Mesendoderm (in vitro differentiated cells): Measurements from ENCODE around the gene HPSE.
"Not testable (repeated sequence)": the region's sequence is repeated elsewhere in the genome, so short reads cannot be mapped to it uniquely, and the experiment has no call there.

Experiments used
- DNase-seq: peaks from one replicate; pipeline ENCODE4 v3.0.0; 2013
- H2AK5ac ChIP-seq: 2 replicates; pipeline ENCODE4 v1.6.1; 2013; ENCODE audit warnings: low read length, inconsistent platforms
- H2BK120ac ChIP-seq: 2 replicates; pipeline ENCODE4 v1.6.1; 2013; ENCODE audit warnings: low read depth, mild to moderate bottlenecking, low read length, moderate library complexity, mixed read lengths
- H2BK15ac ChIP-seq: replicated peaks from 2 replicates; pipeline ENCODE4 v1.6.1; 2013; ENCODE audit warnings: low read depth, mild to moderate bottlenecking, moderate library complexity
- H2BK5ac ChIP-seq: 2 replicates; pipeline ENCODE4 v1.6.1; 2013; ENCODE audit warnings: low read length, inconsistent platforms
- H3K18ac ChIP-seq: 2 replicates; pipeline ENCODE4 v1.6.1; 2013; ENCODE audit warnings: mild to moderate bottlenecking, low read length, mixed read lengths
- H3K23ac ChIP-seq: one replicate; pipeline ENCODE4 v1.6.1; 2013; ENCODE audit warnings: low read length
- H3K27ac ChIP-seq: 2 replicates; pipeline ENCODE4 v1.5.1; 2013; ENCODE audit warnings: low read depth, mild to moderate bottlenecking, inconsistent platforms, low read length, moderate library complexity
- H3K27me3 ChIP-seq: 2 replicates; pipeline ENCODE4 v1.6.1; 2013; ENCODE audit warnings: low read length, control low read depth, mild to moderate bottlenecking, inconsistent platforms; ENCODE audit not compliant: insufficient read depth, poor library complexity
- H3K36me3 ChIP-seq: 2 replicates; pipeline ENCODE4 v1.6.1; 2013; ENCODE audit warnings: low read length, inconsistent platforms; ENCODE audit not compliant: control insufficient read depth, insufficient read depth
- H3K4ac ChIP-seq: one replicate; pipeline ENCODE4 v1.6.1; 2013; ENCODE audit warnings: low read depth, mild to moderate bottlenecking, low read length, moderate library complexity
- H3K4me1 ChIP-seq: 2 replicates; pipeline ENCODE4 v1.6.1; 2013; ENCODE audit warnings: low read depth, low read length, inconsistent platforms; ENCODE audit not compliant: control insufficient read depth
- H3K4me2 ChIP-seq: 2 replicates; pipeline ENCODE4 v1.6.1; 2013; ENCODE audit warnings: low read length
- H3K4me3 ChIP-seq: 2 replicates; pipeline ENCODE4 v1.5.1; 2013; ENCODE audit warnings: mild to moderate bottlenecking, low read length
- H3K56ac ChIP-seq: one replicate; pipeline ENCODE4 v1.6.1; 2013; ENCODE audit warnings: low read length
- H3K79me1 ChIP-seq: 2 replicates; pipeline ENCODE4 v1.6.1; 2013; ENCODE audit warnings: low read length, inconsistent platforms
- H3K79me2 ChIP-seq: 2 replicates; pipeline ENCODE4 v1.6.1; 2013; ENCODE audit warnings: mild to moderate bottlenecking, low read length; ENCODE audit not compliant: control insufficient read depth, insufficient read depth
- H3K9ac ChIP-seq: 2 replicates; pipeline ENCODE4 v1.6.1; 2013; ENCODE audit warnings: low read length, inconsistent platforms
- H4K5ac ChIP-seq: one replicate; pipeline ENCODE4 v1.6.1; 2013; ENCODE audit warnings: low read length
- H4K8ac ChIP-seq: one replicate; pipeline ENCODE4 v1.6.1; 2013; ENCODE audit warnings: low read depth, mild to moderate bottlenecking, control low read depth, low read length, moderate library complexity
- WGBS: extraction: QIAGEN DNeasy Blood & Tissue Kit; methylation state at CpG from one replicate; pipeline ENCODE4 v1.1.7; 2013; ENCODE audit warnings: low lambda C conversion rate, missing lambda C conversion rate; ENCODE audit not compliant: insufficient coverage; ENCODE audit errors: extremely low coverage; 5-methylcytosine and 5-hydroxymethylcytosine counted together

The HPSE gene

DNA sequence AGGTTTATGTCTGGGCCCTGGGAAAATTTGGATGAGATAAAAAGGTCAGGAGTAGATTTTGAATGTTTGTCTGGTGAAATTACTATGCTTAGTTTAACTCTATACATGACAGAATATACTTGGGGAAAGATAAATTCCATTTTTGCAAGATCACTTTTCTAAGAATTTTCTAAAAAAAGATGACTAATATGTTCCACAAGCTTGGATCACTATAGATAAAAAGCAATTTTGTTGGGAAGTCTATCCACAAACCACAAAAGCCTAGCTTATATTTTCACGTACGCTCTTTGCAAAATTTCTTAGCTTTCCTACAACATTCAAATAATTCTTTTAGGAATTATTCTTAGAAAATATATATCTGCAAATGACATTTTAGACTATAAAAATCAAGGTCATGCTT is 29.5 kb downstream of the HPSE start:
- Histone ChIP-seq H3K27ac (no peak overlapping the region), H3K56ac (no peak overlapping the region), H3K79me2 (no peaks in the 10 kb centered on the region), H3K18ac (no peak overlapping the region), H2BK15ac (no peak overlapping the region), H3K9ac (no peak overlapping the region), H2BK5ac (no peak overlapping the region), H3K36me3 (no peaks in the 10 kb centered on the region), H3K4me1 (no peaks in the 10 kb centered on the region), H3K4ac (no peak overlapping the region), H3K4me3 (no peak overlapping the region), H4K8ac (no peak overlapping the region), H3K79me1 (no peaks in the 10 kb centered on the region), H3K23ac (no peak overlapping the region), H3K4me2 (no peak overlapping the region), H2AK5ac (no peak overlapping the region), H4K5ac (no peak overlapping the region), H2BK120ac (no peak overlapping the region), H3K27me3 (no peaks in the 10 kb centered on the region)
- no peak for DNase-seq
- WGBS, result no CpG with 5 or more reads among the region's 2 CpGs

DNA sequence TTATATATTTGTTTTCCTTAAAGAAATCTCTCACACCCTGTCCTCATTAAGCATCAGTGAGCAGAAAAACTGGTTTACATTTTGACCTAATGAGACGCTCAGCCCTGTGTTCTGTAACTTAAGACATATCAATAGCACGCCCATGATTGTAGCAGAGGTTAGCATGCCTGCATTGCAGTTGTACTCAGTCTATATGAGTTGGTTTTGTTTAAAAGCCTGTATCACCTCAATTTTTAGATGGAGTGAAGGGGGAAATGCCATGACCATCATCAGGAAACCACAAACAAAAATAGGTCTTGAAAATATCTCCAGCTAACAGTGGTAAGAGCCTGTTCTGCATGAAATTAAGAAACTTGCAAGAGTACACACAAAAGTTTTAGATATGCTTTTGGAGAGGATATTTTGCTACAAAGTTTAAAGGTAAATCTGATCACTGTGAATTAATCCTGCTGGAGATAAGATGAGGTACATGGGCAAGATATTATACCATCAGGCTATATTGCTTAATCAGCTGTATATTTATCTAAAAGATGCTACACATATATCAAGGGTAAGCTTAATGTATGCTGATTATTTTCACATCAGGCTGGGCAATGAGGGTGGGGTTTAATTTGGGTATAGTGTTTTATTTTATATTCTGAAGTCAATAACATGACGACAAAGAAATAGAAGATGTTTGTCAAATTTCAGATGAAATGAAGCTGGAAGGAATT is 36.9 kb downstream of the HPSE start:
- Histone ChIP-seq H3K4ac (no peak overlapping the region), H4K8ac (no peak overlapping the region), H3K27me3 (no peaks in the 10 kb centered on the region), H3K4me1 (no peaks in the 10 kb centered on the region), H2BK120ac (no peak overlapping the region), H4K5ac (no peak overlapping the region), H3K79me1 (no peaks in the 10 kb centered on the region), H3K4me3 (no peak overlapping the region), H3K56ac (no peak overlapping the region), H2BK5ac (no peak overlapping the region), H3K23ac (no peak overlapping the region), H2BK15ac (no peak overlapping the region), H3K79me2 (no peaks in the 10 kb centered on the region), H3K9ac (no peak overlapping the region), H2AK5ac (no peak overlapping the region), H3K18ac (no peak overlapping the region), H3K27ac (no peak overlapping the region), H3K4me2 (no peak overlapping the region), H3K36me3 (no peaks in the 10 kb centered on the region)
- WGBS, result no CpG with 5 or more reads among the region's 3 CpGs
- DNase-seq, result no peak

- Histone ChIP-seq H3K27ac (no peak overlapping the region), H3K27me3 (no peaks in the 10 kb centered on the region), H3K79me2 (no peaks in the 10 kb centered on the region), H3K4me2 (no peak overlapping the region), H3K4me3 (no peak overlapping the region), H4K8ac (no peak overlapping the region), H3K4ac (no peak overlapping the region), H2BK5ac (no peak overlapping the region), H3K23ac (no peak overlapping the region), H3K18ac (no peak overlapping the region), H3K56ac (no peak overlapping the region), H3K79me1 (no peaks in the 10 kb centered on the region), H2BK15ac (no peak overlapping the region), H2BK120ac (no peak overlapping the region), H3K36me3 (no peaks in the 10 kb centered on the region), H3K9ac (no peak overlapping the region), H4K5ac (no peak overlapping the region), H2AK5ac (no peak overlapping the region), H3K4me1 (no peaks in the 10 kb centered on the region)
- 100% methylated on average over 1 of the region's 8 CpGs for whole genome bisulfite sequencing
- DNase-seq, result no peak
Observed at GRCh38 chr4:83293305-83294046, 41.2 kb downstream of the HPSE start.

GRCh38 chr4:83290059-83290774 is 44.4 kb downstream of the HPSE start:
- H3K79me1 ChIP-seq, H3K27me3 ChIP-seq, H3K18ac ChIP-seq, H3K4me3 ChIP-seq, H3K4me1 ChIP-seq, H3K56ac ChIP-seq, H2BK5ac ChIP-seq, H4K8ac ChIP-seq, H3K36me3 ChIP-seq, H3K9ac ChIP-seq, H3K79me2 ChIP-seq, H2BK15ac ChIP-seq, H3K23ac ChIP-seq, H4K5ac ChIP-seq, H3K4ac ChIP-seq, DNase-seq, H3K4me2 ChIP-seq, H3K27ac ChIP-seq, H2AK5ac ChIP-seq, H2BK120ac ChIP-seq: not testable (repeated sequence)
- WGBS, result no CpG with 5 or more reads among the region's 3 CpGs

- H3K23ac ChIP-seq, DNase-seq, H3K4ac ChIP-seq, H3K27ac ChIP-seq, H3K18ac ChIP-seq, H3K79me1 ChIP-seq, H3K56ac ChIP-seq, H3K9ac ChIP-seq, H3K4me3 ChIP-seq, H3K4me2 ChIP-seq, H2AK5ac ChIP-seq, H2BK120ac ChIP-seq, H2BK15ac ChIP-seq, H3K79me2 ChIP-seq, H3K4me1 ChIP-seq, H4K8ac ChIP-seq, H4K5ac ChIP-seq, H3K36me3 ChIP-seq, H2BK5ac ChIP-seq, H3K27me3 ChIP-seq: not testable (repeated sequence)
- WGBS, result no CpG with 5 or more reads among the region's 1 CpG
Observed at GRCh38 chr4:83288381-83288780, 46.3 kb downstream of the HPSE start.
